Kidney tubule cell (primary cell): ENCODE measurements around the gene SUMF1.
"Not testable (repeated sequence)": the region's sequence is repeated elsewhere in the genome, so short reads cannot be mapped to it uniquely, and the experiment has no call there.

ENCODE experiments used
- DNase-seq: peaks from one replicate; pipeline ENCODE4 v3.0.0-alpha.2; 2018; ENCODE audit warnings: low spot score

SUMF1 gene

GRCh38 chr3:4461468-4462090, 5.5 kb downstream of the SUMF1 start:
- no peak for DNase-seq

- DNase-seq: peak; percentile 25
These were observed 6.7 kb downstream of the SUMF1 start for GRCh38 chr3:4460334-4460733.

- DNase-seq: no peak
These were observed 8.1 kb downstream of the SUMF1 start for GRCh38 chr3:4458961-4459360.

- not testable (repeated sequence) for DNase-seq
These were observed 10.3 kb downstream of the SUMF1 start for GRCh38 chr3:4456780-4457179.

- DNase-seq: peak; percentile 16
These were observed 12.9 kb downstream of the SUMF1 start for GRCh38 chr3:4454142-4454541.

- no peak for DNase-seq
These were observed 17.8 kb downstream of the SUMF1 start for GRCh38 chr3:4449043-4449805.

GRCh38 chr3:4448187-4448586, 18.9 kb downstream of the SUMF1 start:
- no peak for DNase-seq

GRCh38 chr3:4447295-4447999, 19.6 kb downstream of the SUMF1 start:
- DNase-seq: no peak

- no peak for DNase-seq
These were observed 26.1 kb downstream of the SUMF1 start for GRCh38 chr3:4440951-4441350.

- peak; percentile 10 for DNase-seq
These were observed 28.8 kb downstream of the SUMF1 start for GRCh38 chr3:4438296-4438695.

- DNase-seq: no peak
These were observed 34.8 kb downstream of the SUMF1 start for GRCh38 chr3:4432259-4432658.

- no peak for DNase-seq
These were observed 37.3 kb downstream of the SUMF1 start for GRCh38 chr3:4429648-4430350.

- peak; percentile 85 for DNase-seq
These were observed 40.2 kb downstream of the SUMF1 start for GRCh38 chr3:4426782-4427344.

- DNase-seq: no peak
These were observed 40.7 kb downstream of the SUMF1 start for GRCh38 chr3:4426261-4426781.

- DNase-seq: peak; percentile 9
These were observed 41.4 kb downstream of the SUMF1 start for GRCh38 chr3:4425707-4426106.

GRCh38 chr3:4425055-4425454, 42.0 kb downstream of the SUMF1 start:
- DNase-seq: no peak

GRCh38 chr3:4421121-4421520, 45.9 kb downstream of the SUMF1 start:
- peak; percentile 83 for DNase-seq

GRCh38 chr3:4419920-4420319, 47.1 kb downstream of the SUMF1 start:
- DNase-seq: no peak

- no peak for DNase-seq
These were observed 47.7 kb downstream of the SUMF1 start for GRCh38 chr3:4419386-4419785.

- no peak for DNase-seq
These were observed 48.9 kb downstream of the SUMF1 start for GRCh38 chr3:4418156-4418555.

- peak; percentile 15 for DNase-seq
These were observed 49.6 kb downstream of the SUMF1 start for GRCh38 chr3:4417449-4417848.

- DNase-seq: peak; percentile 89
These were observed 50.1 kb downstream of the SUMF1 start for GRCh38 chr3:4416961-4417360.
